ENCODE data around the gene AARS2. TPM values are rescaled to one million over a fixed set of nuclear protein-coding genes. Genes with fewer than 3 reads are reported as not detected.
"Not testable (repeated sequence)": the region's sequence is repeated elsewhere in the genome, so short reads cannot be mapped to it uniquely, and the experiment has no call there.

Gene AARS2
- total and polyA plus RNA-seq, 2 experiments from 2014 or later: 12.6 to 17.6 TPM

GRCh38 chr6:44355640-44356039 lies 42.5 kb upstream of the AARS2 start:
- Histone ChIP-seq H3K4me1 (ENCODE audit: insufficient read depth) (no peaks in the 10 kb centered on the region), H3K9me2 (replicated peaks; ENCODE audit: insufficient read depth) (no peaks in the 10 kb centered on the region), H3K79me2 (no peaks in the 10 kb centered on the region), H3K36me3 (replicated peaks; ENCODE audit: insufficient read depth, low read depth) (no peaks in the 10 kb centered on the region), H4K20me1 (ENCODE audit: insufficient read depth, poor library complexity, severe bottlenecking) (no peaks in the 10 kb centered on the region), H2AFZ (no peak overlapping the region), H3K4me2 (no peak overlapping the region), H3K27ac (no peak overlapping the region), H3K27me3 (no peaks in the 10 kb centered on the region), H3K4me3 (no peak overlapping the region), H3K9me3 (ENCODE audit: low read depth) (no peaks in the 10 kb centered on the region)
- DNase-seq (ENCODE audit: low spot score): no peak
- 74% methylated on average over 4 of the region's 4 CpGs for WGBS (ENCODE audit: low lambda C conversion rate, missing lambda C conversion rate)
- no peak for TF ChIP-seq EZH2 (IDR thresholded peaks at IDR 0.05; ENCODE audit: borderline replicate concordance)
- no peak for TF ChIP-seq CTCF (IDR thresholded peaks at IDR 0.05; ENCODE audit: poor library complexity)

GRCh38 chr6:44353336-44353735 lies 40.2 kb upstream of the AARS2 start:
- peak overlapping the region; percentile 23 for H3K27ac ChIP-seq
- H3K36me3 ChIP-seq (replicated peaks; ENCODE audit: insufficient read depth, low read depth): no peaks in the 10 kb centered on the region
- H2AFZ ChIP-seq: no peak overlapping the region
- no peaks in the 10 kb centered on the region for H3K79me2 ChIP-seq
- TF ChIP-seq EZH2 (IDR thresholded peaks at IDR 0.05; ENCODE audit: borderline replicate concordance) (no peak), CTCF (IDR thresholded peaks at IDR 0.05; ENCODE audit: poor library complexity) (no peak), EZH2phosphoT487 (IDR thresholded peaks at IDR 0.05; ENCODE audit: low read depth, severe bottlenecking, unreplicated experiment) (no peak)
- H3K9me2 ChIP-seq (replicated peaks; ENCODE audit: insufficient read depth): no peaks in the 10 kb centered on the region
- 32% methylated on average over 2 of the region's 2 CpGs for WGBS (ENCODE audit: low lambda C conversion rate, missing lambda C conversion rate)
- H3K9me3 ChIP-seq (ENCODE audit: low read depth): no peaks in the 10 kb centered on the region
- H3K4me2 ChIP-seq: no peak overlapping the region
- H3K4me1 ChIP-seq (ENCODE audit: insufficient read depth): no peaks in the 10 kb centered on the region
- peak; percentile 32 for DNase-seq (ENCODE audit: low spot score)
- no peaks in the 10 kb centered on the region for H3K27me3 ChIP-seq
- no peaks in the 10 kb centered on the region for H4K20me1 ChIP-seq (ENCODE audit: insufficient read depth, poor library complexity, severe bottlenecking)
- no peak overlapping the region for H3K4me3 ChIP-seq

- Histone ChIP-seq H3K9me2 (replicated peaks; ENCODE audit: insufficient read depth) (no peaks in the 10 kb centered on the region), H3K79me2 (no peaks in the 10 kb centered on the region), H3K4me1 (ENCODE audit: insufficient read depth) (no peaks in the 10 kb centered on the region), H3K27ac (no peak overlapping the region), H3K9me3 (ENCODE audit: low read depth) (no peaks in the 10 kb centered on the region), H3K4me2 (no peak overlapping the region), H4K20me1 (ENCODE audit: insufficient read depth, poor library complexity, severe bottlenecking) (no peaks in the 10 kb centered on the region), H3K36me3 (replicated peaks; ENCODE audit: insufficient read depth, low read depth) (no peaks in the 10 kb centered on the region), H3K4me3 (no peak overlapping the region), H2AFZ (no peak overlapping the region), H3K27me3 (no peaks in the 10 kb centered on the region)
- WGBS (ENCODE audit: low lambda C conversion rate, missing lambda C conversion rate): 80% methylated on average over 4 of the region's 4 CpGs
- no peak for DNase-seq (ENCODE audit: low spot score)
- no peak for TF ChIP-seq CTCF (IDR thresholded peaks at IDR 0.05; ENCODE audit: poor library complexity)
- TF ChIP-seq EZH2 (IDR thresholded peaks at IDR 0.05; ENCODE audit: borderline replicate concordance): no peak
- no peak for TF ChIP-seq EZH2phosphoT487 (IDR thresholded peaks at IDR 0.05; ENCODE audit: low read depth, severe bottlenecking, unreplicated experiment)
Measured at GRCh38 chr6:44352259-44352658, 39.1 kb upstream of the AARS2 start.

GRCh38 chr6:44350650-44350994 lies 37.5 kb upstream of the AARS2 start:
- not testable (repeated sequence) for H3K4me3 ChIP-seq; H3K36me3 ChIP-seq (replicated peaks; ENCODE audit: insufficient read depth, low read depth)

More at GRCh38 chr6:44350650-44350994, 37.5 kb upstream of the AARS2 start:
- H2AFZ ChIP-seq; H3K4me2 ChIP-seq; H3K9me2 ChIP-seq (replicated peaks; ENCODE audit: insufficient read depth); DNase-seq (ENCODE audit: low spot score); H3K79me2 ChIP-seq; H3K27me3 ChIP-seq; H4K20me1 ChIP-seq (ENCODE audit: insufficient read depth, poor library complexity, severe bottlenecking); H3K4me1 ChIP-seq (ENCODE audit: insufficient read depth); H3K9me3 ChIP-seq (ENCODE audit: low read depth); H3K27ac ChIP-seq: not testable (repeated sequence)
- WGBS (ENCODE audit: low lambda C conversion rate, missing lambda C conversion rate): 71% methylated on average over 4 of the region's 4 CpGs

Data from hepatocyte (in vitro differentiated cells).